ENCODE results near the gene BICRA.
"Not testable (repeated sequence)": the region's sequence is repeated elsewhere in the genome, so short reads cannot be mapped to it uniquely, and the experiment has no call there.

Gene BICRA

DNA sequence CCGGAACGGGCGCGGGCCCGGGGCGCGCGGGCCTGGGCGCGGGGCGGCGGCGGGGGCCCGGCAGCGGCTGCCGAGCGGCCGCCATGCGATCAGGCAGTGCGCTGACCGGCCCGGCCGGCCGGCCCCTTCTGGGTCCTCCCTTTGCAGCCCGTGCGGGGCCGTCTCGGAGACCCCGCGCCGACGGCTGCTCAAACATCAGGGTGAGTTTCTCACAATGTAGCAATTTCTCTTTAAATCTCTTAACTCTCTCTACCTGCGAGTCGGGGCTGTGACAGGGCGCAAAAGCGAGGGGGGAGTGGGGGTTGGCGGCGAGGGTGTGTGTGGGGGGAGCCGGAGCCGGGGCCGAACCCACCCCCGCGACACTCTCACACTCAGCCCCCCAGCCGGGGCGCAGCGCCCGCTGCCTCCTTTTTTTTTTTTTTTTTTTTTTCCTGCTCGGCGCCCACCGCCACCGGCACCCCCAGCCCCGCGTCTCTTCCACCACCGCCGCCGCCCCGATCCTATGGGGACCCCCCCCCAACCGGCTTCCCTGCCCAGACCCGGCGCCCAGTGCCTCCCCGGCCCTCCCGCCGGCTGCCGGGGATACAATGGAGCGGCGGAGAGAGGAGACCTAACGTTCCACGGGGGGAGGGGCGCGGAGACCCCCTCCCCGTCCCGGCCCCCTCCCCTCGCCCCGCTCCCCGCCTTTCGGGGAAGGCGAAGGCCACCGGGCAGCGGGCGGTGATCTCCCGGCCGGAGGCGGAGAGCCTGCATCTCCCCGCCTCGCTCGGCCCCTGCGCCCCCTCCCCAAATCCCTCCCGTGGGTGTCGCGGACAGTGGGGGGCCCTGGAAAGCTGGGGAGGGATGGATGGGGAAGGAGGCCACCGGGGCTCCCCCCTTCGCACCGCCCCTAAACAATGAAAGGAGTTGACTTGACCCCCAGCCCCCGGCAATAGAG, at the start of gene BICRA:
TSS of gene BICRA (plus strand) at position 166 of the 937 bp plus-strand sequence. CDS start 64,441 bp downstream, outside the sequence.
- peak; percentile 62 for DNase-seq (ENCODE audit: low read depth)

DNA sequence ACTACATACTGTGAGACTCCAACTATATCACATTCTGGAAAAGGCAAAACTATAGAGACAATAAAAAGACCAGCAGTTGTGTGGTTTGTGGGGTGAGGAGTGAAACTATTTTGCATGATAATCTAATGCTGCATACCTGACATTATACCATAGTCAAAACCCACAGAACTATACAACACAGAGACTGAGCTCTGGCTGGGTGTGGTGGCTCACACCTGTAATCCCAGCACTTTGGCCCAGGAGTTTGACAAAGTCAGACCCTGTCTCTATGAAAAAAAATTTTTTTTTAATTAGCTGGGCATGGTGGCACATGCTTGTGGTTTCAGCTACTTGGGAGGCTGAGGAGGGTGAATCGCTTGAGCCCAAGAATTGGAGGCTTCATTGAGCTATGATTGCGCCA, 47.9 kb upstream of the BICRA start:
- DNase-seq (ENCODE audit: low read depth): no peak

DNA sequence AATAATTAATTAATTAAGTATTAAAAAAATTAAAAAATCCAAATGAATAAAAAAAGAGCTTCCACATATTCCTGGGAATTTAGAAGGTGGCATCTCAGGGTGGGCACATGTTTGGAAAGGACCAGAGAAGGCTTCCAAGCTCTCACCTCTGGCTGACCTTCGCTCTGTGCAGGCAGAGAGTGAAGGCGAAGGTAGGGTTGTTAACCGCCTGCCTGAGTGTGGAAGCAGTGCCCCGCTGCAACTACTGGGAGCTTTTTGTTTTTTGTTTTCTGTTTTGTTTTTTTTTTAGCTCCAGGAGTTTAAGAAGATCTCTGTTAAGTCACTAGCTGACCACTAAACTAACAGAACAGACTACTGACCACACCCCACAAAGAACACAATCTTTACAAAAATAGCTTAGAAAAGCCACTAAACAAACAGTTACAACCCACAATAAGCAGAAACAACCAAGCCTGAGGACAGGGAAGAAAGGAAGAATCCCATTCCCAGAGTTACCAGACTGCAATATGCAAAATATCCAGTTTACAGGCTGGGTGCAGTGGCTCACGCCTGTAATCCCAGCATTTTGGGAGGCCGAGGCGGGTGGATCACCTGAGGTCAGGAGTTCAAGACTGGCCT, 47.4 kb upstream of the BICRA start:
- no peak for DNase-seq (ENCODE audit: low read depth)

DNA sequence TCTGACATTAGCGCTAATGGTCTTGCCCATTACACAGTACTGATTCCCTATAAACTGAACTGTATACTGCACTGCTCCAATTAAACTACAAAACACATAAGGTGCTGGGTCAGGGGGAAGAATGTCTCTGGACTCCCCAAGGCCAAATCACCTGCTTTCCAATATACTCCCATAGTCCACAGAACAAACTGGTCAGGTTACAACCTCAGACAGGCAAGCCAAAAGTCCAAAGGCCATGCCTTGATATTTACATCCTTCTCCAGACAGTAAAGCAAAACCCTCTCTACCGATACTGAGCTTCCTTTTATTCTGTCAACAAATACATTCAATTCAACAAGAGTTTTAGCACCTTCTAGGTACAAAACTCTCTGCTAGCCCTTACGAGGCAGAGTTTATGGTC, 44.9 kb upstream of the BICRA start:
- DNase-seq (ENCODE audit: low read depth): no peak

DNA sequence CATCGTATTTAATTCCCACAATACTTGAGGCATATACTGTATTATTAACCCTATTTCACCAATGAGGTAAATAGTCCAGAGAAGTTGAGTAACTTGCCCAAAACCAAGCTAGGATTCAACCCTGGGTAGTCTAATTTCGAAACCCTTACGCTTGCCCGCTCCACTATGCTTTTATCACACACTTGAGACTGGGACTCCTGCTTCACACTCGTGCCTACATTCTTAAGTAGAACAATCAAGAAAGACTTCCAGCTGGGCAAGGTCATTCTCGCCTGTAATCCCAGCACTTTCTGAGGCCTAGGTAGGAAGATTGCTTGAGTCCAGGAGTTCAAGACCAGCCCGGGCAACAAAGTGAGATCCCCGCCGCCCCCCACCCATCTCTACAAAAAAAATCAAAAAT, 39.6 kb upstream of the BICRA start:
- no peak for DNase-seq (ENCODE audit: low read depth)

DNA sequence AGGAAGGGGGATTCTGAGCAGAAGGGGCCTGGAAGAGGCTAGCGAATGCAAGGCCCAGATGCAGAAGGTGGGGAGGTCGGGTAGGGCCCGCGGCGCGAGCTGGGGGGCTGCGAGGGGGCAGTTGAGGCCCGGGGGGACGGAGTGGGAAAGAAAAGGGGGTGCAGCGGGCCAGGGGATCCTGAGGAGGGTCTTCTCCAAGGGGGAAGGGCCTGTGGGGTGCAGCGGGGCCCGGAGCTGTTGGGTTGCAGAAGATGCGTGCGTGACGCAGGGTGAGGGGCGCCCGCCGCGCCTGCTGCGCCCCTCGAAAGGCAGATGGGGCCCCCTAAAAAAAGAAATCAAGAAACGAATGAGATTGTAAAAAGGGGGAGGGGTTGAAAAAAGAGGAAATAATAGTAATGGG, 36.3 kb upstream of the BICRA start:
- no peak for DNase-seq (ENCODE audit: low read depth)

DNA sequence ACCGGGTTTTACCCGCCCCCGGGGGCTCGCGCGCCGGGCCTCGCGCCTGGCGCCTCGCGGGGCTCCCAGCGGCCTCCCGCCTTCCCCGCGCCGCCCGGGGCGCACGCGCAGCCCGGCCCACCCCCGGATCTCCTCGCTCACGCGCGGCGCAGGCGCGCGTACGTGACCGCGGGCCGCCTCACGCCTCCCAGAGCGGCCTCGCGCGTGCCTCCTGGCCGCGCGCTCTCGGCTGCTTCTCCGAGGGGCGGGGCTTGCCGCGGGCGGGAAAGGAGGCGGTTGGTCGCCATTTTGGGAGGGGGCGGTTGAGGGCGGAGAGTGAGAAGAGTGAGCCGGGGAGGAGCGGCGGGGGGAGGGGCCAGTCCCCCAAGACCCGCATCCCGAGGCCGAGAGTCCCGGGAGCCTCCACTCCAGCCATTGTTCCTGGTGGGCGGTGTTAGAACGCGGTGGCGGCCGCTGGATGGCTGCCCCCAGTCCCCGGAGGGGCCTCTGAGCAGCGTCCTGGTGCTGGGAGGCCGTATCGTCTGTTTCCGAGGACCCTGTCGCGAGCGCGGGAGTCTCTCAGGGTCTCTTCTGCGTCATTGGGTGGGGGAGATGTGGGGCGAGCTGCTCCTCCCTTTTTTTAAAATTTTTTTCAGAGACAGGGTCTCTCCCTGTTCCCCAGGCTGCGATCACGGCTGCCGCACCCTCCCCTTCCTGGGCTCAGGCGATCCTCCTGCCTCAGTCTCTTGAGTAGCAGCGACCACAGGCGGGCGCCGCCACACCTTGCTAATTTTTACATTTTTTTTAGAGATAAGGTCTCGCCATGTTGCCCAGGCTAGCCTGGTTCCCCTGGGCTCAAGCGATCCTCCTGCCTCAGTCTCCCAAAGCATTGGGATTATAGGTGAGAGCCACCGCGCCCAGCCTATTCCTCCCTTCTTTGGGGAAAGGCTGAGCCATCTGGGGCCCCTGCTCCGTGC, 35.6 kb upstream of the BICRA start, which contains the start of gene ZNF541:
TSS of gene ZNF541 (minus strand) at position 78 of the 956 bp plus-strand sequence. CDS start 17,292 bp downstream, outside the sequence.
- peak; percentile 72 for DNase-seq (ENCODE audit: low read depth)

DNA sequence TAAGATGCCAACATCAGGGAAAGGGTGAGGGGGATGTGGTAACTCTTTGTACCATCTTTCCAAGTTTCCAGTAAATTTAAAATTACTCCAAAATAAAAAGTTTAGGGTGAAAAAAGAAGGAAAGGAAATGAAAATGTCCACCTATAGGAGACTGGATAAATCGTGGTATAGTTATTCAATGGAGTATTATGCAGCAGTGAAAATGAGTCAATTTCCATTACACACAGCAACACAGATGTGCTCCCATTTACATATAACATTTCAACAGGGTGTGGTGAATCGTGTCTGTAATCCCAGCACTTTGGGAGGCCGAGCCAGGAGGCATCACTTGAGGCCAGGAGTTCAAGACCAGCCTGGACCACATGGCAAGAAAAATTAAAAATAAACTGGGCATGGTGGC, 28.5 kb upstream of the BICRA start:
- no peak for DNase-seq (ENCODE audit: low read depth)

DNA sequence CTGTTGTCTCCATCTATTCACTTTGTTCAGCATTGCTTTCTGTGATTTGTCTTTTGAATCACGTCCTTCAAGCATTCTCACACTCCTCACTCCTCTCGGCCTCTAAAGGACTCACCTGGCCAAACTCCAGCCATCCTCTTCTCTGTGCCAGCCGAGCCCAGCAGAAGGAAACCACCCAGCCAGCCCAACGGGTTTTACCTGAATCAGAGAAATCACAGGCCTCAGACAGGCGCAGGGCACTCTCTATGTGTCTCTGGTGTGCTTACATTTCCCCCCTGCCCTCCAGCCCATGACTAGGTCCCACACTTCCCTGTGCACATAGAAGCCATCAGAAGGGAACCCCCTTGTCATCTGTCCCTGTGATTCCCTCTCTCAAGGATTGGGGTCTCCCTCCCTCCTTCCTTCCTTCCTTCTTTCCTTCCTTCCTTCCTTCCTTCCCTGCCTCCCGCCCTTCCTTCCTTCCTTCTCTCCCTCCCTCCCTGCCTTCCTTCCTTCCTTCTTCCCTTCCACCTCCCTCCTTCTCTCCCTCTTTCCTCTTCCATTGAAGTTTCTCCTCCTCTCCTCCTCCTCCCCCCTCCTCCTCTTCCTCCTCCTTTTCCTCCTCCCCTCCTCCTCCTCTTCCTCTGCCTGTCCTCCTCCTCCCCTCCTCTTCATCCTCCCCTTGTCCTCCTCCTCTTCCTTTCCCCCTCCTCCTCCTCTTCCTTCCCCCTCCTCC, 27.2 kb upstream of the BICRA start:
- DNase-seq (ENCODE audit: low read depth): no peak

DNA sequence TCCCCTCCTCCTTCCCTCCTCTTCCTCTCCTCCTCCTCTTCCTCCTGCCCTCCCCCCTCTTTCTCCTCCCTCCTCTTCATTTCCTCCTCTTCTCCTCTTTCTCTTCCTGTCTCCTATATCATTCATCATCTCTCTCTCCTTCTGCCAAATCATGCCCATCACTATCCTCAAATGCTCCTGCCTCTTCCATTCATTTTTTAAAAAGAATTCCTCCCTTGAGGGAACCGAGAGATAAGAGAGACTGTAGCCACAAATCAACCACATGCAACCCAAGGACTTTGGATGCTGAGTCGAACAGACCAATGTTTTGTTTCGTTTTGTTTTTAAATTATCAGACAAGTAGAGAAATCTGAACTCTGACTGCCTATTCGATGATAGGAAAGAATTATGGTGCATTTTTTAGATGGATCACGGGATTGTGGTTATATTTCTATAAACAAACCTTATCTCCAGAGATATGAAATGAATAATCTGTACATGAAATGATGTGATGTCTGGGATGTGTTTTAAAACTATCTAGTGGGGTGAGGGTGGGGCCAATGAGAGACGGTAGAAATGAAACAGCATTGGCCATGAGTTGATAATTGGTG, 26.5 kb upstream of the BICRA start:
- no peak for DNase-seq (ENCODE audit: low read depth)

DNA sequence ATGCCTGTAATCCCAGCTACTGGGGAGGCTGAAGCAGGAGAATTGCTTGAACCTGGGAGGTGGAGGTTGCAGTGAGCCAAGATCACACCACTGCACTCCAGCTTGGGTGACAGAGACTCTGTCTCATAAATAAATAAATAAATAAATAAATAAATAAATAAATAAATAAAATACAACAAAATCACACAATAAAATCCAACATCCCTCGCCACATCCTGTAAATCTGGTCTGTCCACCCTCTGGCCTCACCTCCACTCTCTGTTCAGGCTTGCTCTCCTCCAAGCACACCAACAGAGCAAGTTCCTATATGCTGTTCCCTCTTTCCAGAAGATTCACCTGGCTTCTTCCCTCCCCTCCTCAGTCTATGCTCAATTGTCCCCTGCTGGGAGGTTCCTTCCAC, 25.8 kb upstream of the BICRA start:
- DNase-seq (ENCODE audit: low read depth): not testable (repeated sequence)

DNA sequence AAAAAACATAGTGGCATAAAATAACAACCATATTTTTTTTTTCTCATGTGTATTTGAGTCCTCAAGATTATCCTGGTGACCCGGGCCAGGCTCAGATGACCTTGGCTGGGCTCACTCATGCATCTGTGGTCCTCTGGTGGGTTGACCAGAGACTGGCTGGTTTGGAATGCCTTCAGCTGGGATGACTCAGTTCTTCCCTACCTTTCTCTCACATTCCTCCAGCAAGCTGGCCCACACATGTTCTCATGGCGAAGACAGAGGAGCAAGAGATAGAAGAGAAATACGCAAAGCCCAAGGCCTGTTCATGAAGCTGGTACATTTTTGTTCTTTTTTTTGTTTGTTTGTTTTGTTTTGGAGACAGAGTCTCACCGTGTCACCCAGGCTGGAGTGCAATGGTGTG, 21.6 kb upstream of the BICRA start:
- no peak for DNase-seq (ENCODE audit: low read depth)

DNA sequence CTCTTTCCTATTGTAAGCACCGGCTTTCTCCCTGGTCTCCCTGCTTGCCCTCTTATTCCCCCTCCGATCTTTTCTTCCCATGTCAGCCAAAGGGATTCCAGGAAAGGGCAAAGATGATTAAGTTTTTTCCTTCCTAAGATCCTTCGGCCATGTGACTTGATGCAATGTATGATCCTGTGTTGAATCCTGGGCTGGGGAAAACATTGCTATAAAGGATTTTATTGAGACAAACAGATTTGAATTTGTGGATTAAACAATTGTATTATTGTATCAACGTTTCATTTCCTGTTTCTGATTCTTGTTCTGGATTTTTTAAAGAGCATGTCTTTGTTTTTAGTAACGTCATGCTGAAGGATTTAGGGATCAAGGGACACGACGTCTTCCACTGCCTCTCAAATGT, 19.1 kb upstream of the BICRA start:
- DNase-seq (ENCODE audit: low read depth): no peak

DNA sequence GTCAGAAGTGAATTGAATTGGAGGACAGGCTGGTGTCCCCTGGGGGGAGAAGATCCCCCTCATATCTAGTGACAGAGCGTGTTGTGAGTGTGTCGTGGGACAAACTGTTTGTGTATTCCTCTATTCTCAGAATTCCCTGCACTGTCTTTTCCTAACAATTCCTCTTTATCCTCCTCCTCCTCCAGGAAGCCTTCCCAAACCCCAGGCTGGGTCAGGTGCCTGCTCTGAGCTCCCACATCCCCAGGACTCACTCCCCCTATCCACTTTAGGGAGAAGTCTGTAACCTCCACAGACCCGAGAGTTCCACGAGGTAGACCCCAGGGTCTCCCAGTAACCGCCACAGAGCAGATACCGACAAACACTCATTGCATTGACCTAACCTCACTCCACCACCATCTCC, 15.1 kb upstream of the BICRA start:
- DNase-seq (ENCODE audit: low read depth): no peak

DNA sequence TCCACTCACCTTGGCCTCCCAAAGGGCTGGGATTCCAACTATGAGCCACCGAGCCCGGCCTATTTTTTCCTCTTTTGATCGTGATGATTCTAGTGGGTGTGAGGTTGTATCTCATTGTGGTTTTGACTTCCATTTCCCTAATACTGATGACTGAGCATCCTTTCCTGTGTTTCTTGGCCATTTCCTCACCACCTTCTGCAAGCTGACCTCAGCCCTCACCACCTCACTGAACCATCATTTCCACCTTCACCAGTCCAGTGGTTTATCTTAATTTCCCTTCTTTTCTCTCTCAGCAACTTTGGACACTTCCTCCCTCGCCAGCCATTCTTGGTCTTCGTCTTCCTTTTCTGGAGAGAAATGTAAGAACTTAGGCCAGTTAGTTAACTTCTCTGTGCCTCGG, 13.0 kb upstream of the BICRA start:
- DNase-seq (ENCODE audit: low read depth): no peak

DNA sequence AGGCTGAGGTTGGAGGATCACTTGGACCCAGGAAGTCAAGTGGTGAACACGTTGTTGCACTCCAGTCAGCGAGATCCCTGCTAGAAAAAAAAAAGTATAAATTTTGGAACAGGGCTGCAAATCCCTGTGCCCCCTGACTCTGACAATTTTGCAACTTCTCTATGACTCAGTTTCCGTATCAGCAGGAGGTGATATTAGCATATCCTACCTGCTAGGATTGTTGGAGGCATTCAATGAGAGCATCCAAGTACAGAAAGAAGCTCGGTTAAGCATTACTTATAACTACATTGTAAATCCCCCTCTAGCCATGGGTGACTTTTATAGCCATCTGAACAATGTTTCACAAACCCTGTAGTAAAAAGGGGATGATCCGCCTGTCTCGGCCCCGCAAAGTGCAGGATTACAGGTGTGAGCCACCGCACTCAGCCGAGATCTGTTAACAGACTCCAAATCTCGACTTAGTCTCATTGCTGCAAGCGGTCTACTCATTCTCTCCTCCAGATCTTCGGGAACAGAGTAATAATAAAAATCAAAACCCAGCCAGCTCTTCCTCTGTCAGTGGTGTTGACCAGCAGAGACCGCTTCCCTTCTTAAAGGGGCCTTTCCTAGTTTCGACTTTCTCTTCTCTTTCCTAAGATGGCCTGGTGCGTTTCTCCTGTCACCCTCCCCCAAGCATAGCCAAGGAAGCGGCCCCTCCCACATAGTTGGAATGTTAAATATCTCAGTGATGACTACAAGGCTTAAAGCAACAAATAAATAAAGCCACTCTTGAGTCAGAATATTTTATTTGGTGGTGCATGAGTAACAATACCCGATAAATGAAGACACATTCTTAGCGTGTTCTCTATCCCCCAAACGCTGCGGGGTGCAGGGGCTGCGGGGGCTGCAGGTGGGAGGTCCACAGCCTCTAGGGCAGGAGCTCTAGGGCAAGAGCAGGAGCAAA, 10.3 kb upstream of the BICRA start:
- DNase-seq (ENCODE audit: low read depth): no peak

DNA sequence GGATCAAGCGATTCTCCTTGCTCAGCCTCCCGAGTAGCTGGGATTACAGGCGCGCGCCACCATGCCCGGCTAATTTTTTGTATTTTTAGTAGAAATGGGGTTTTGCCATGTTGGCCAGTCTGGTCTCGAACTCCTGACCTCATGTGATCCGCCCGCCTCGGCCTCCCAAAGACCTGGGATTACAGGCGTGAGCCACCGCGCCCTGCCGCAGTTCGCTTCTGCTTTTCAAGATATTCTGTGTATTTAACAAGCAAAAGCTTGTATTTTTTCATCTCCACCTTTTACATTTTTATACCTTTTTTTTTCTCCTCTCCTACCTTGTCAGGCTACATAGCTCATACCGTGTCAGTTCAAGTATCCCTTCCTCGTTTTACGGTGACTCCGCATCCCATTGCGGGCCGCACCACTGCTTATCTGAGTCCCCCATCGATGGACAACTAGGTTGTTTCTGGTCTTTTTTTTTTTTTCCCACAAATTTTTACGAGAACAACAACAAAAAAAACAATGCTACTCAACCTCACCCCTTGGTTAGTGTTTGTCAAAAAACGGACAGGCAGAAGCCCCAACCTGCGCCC, 9.2 kb upstream of the BICRA start:
- not testable (repeated sequence) for DNase-seq (ENCODE audit: low read depth)

DNA sequence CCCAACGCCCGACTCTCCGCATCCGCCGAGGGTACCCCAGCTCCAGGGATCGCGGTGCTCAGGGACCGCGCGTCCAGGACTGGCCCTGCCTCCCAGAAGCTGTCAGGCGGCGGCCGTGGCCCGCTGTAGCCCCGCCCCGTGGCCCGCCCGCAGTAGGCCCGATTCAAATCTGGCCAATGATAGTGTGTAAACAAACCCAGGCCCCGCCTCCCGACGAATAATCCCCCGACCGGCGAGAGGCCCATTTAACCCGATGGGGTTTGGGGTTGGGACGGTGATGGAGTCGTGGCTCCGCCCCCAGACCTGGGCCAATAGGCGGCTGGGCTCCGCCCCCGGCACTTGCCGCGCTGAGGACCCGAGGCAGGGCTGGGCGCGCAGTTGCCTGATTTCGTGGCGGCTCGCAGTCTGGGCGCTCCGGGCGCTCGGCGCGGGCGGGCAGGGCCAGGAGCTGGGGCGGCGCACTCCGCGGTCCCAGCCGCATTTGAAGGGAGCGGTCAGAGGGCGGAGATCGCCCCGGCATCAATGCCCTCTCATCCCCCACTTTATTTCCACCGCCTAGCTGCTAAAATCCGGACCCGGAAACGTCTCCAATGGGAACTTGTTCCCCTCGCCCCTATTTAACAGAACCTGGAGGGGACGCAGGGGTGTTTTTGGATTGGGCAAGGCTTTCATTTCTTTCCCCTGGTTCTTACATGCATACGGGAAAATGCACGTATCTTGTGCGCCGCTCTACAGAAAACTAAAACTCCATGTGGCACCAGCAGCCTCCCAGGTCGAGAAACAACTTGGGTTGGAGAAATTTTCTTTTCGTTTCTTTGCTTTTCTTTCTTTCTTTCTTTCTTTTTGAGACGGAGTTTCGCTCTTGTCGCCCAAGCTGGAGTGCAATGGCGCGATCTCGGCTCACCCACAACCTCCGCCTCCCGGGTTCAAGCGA, 8.4 kb upstream of the BICRA start:
- DNase-seq (ENCODE audit: low read depth): peak; percentile 99
